WTC11 (cell line): Measurements from ENCODE around the gene SOCS1. TPM values are rescaled to one million over a fixed set of nuclear protein-coding genes. Genes with fewer than 3 reads are reported as not detected.
A peak's percentile ranks its signal among the peaks of the same experiment; 100 is the strongest.

Experiments used
- ATAC-seq: fragments of 200-7000 bp; cut with Tn5 transposase; 2 replicates; pipeline ENCODE4 v1.10.0; 2021; ENCODE audit warnings: mild to moderate bottlenecking, moderate library complexity
- CTCF ChIA-PET: fragments of 300-600 bp; sonication (Branson Sonifier 250); formaldehyde crosslinking; loops from one replicate; lab custom pipeline; 2021; ENCODE audit warnings: antibody characterized with exemption; lab: Charles Lee
- POLR2A ChIA-PET: fragments of 350-600 bp; sonication (Branson Sonifier 250); formaldehyde crosslinking; loops from one replicate; lab custom pipeline; 2021; ENCODE audit warnings: antibody characterized with exemption; lab: Charles Lee
- DNase-seq: peaks from one replicate; pipeline ENCODE4 v3.0.0; 2021; ENCODE audit warnings: low spot score
- H3K27ac Mint-ChIP-seq: 2 replicates; pipeline ENCODE4 v1.8.0; 2021; ENCODE audit warnings: mixed read lengths
- H3K27me3 Mint-ChIP-seq: 2 replicates; pipeline ENCODE4 v1.8.0; 2021; ENCODE audit warnings: low read depth, mild to moderate bottlenecking, moderate library complexity, mixed read lengths
- H3K36me3 Mint-ChIP-seq: 2 replicates; pipeline ENCODE4 v1.8.0; 2021; ENCODE audit warnings: mixed read lengths
- H3K4me1 Mint-ChIP-seq: 2 replicates; pipeline ENCODE4 v1.8.0; 2022; ENCODE audit warnings: mixed read lengths
- H3K4me3 Mint-ChIP-seq: 2 replicates; pipeline ENCODE4 v1.8.0; 2021; ENCODE audit warnings: mild to moderate bottlenecking, moderate library complexity, mixed read lengths
- H3K9me3 Mint-ChIP-seq: 2 replicates; pipeline ENCODE4 v1.8.0; 2021; ENCODE audit warnings: mixed read lengths
- AFF4 ChIP-seq: sonication (generic); formaldehyde crosslinking; IDR thresholded peaks from 2 replicates; pipeline ENCODE4 v1.8.1; 2023; ENCODE audit warnings: mild to moderate bottlenecking, missing genetic modification reagents, borderline replicate concordance
- ATF2 ChIP-seq: sonication (generic); formaldehyde crosslinking; IDR thresholded peaks from 2 replicates; pipeline ENCODE4 v1.8.1; 2022; ENCODE audit warnings: low read depth, missing genetic modification reagents, borderline replicate concordance
- ATF3 ChIP-seq: sonication (generic); formaldehyde crosslinking; conservative IDR thresholded peaks from 2 replicates; pipeline ENCODE4 v1.8.1; 2022; ENCODE audit warnings: mild to moderate bottlenecking, missing genetic modification reagents
- CBFB ChIP-seq: sonication (generic); formaldehyde crosslinking; IDR thresholded peaks from 2 replicates; pipeline ENCODE4 v1.8.1; 2022; ENCODE audit warnings: mild to moderate bottlenecking, low read depth, missing genetic modification reagents
- CREB1 ChIP-seq: sonication (generic); formaldehyde crosslinking; IDR thresholded peaks from 2 replicates; pipeline ENCODE4 v1.8.0; 2023; ENCODE audit warnings: mild to moderate bottlenecking, missing genetic modification reagents
- ESRRA ChIP-seq: sonication (generic); formaldehyde crosslinking; IDR thresholded peaks from 2 replicates; pipeline ENCODE4 v1.8.1; 2022; ENCODE audit warnings: mild to moderate bottlenecking, missing genetic modification reagents, borderline replicate concordance
- FOXJ3 ChIP-seq: sonication (generic); formaldehyde crosslinking; IDR thresholded peaks from 2 replicates; pipeline ENCODE4 v1.9.0; 2021; ENCODE audit warnings: missing genetic modification reagents, mild to moderate bottlenecking, borderline replicate concordance
- GABPB1 ChIP-seq: sonication (generic); formaldehyde crosslinking; IDR thresholded peaks from 2 replicates; pipeline ENCODE4 v1.8.1; 2023; ENCODE audit warnings: mild to moderate bottlenecking, missing genetic modification reagents
- GRHL2 ChIP-seq: fragments of 250-450 bp; sonication (Bioruptor Pico); IDR thresholded peaks from 2 replicates; pipeline ENCODE4 v1.8.0; 2022; ENCODE audit warnings: mild to moderate bottlenecking, moderate library complexity; ENCODE audit not compliant: insufficient replicate concordance, severe bottlenecking
- PREB ChIP-seq: sonication (generic); formaldehyde crosslinking; IDR thresholded peaks from 2 replicates; pipeline ENCODE4 v1.8.1; 2022; ENCODE audit warnings: mild to moderate bottlenecking, missing genetic modification reagents, moderate library complexity, borderline replicate concordance
- PRRX2 ChIP-seq: fragments of 250-450 bp; sonication (Bioruptor Pico); IDR thresholded peaks from 2 replicates; pipeline ENCODE4 v1.8.0; 2021; ENCODE audit warnings: mild to moderate bottlenecking
- SMAD3 ChIP-seq: sonication (generic); formaldehyde crosslinking; IDR thresholded peaks from 2 replicates; pipeline ENCODE4 v1.8.0; 2022; ENCODE audit warnings: missing genetic modification reagents, mild to moderate bottlenecking, borderline replicate concordance
- SP1 ChIP-seq: sonication (generic); formaldehyde crosslinking; conservative IDR thresholded peaks from 2 replicates; pipeline ENCODE4 v1.8.1; 2022; ENCODE audit warnings: missing genetic modification reagents
- TP53 ChIP-seq: sonication (generic); formaldehyde crosslinking; IDR thresholded peaks from 2 replicates; pipeline ENCODE4 v1.8.1; 2023; ENCODE audit warnings: mild to moderate bottlenecking, missing genetic modification reagents
- USF1 ChIP-seq: sonication (generic); formaldehyde crosslinking; IDR thresholded peaks from 2 replicates; pipeline ENCODE4 v1.8.0; 2022; ENCODE audit warnings: mild to moderate bottlenecking, missing genetic modification reagents
- ZBTB21 ChIP-seq: sonication (generic); formaldehyde crosslinking; IDR thresholded peaks from 2 replicates; pipeline ENCODE4 v1.8.1; 2023; ENCODE audit warnings: mild to moderate bottlenecking, missing genetic modification reagents, borderline replicate concordance
- ZNF219 ChIP-seq: sonication (generic); formaldehyde crosslinking; IDR thresholded peaks from 2 replicates; pipeline ENCODE4 v1.8.0; 2023; ENCODE audit warnings: missing genetic modification reagents, mild to moderate bottlenecking, borderline replicate concordance
- ZNF232 ChIP-seq: sonication (generic); formaldehyde crosslinking; IDR thresholded peaks from 2 replicates; pipeline ENCODE4 v1.8.0; 2022; ENCODE audit warnings: mild to moderate bottlenecking, missing genetic modification reagents
- ZNF263 ChIP-seq: sonication (generic); formaldehyde crosslinking; IDR thresholded peaks from 2 replicates; pipeline ENCODE4 v1.8.1; 2022; ENCODE audit warnings: low read depth, mild to moderate bottlenecking, moderate library complexity, missing genetic modification reagents
- ZNF281 ChIP-seq: sonication (generic); formaldehyde crosslinking; IDR thresholded peaks from 2 replicates; pipeline ENCODE4 v1.8.0; 2023; ENCODE audit warnings: mild to moderate bottlenecking, missing genetic modification reagents
- ZNF416 ChIP-seq: fragments of 250-450 bp; sonication (Bioruptor Pico); IDR thresholded peaks from 2 replicates; pipeline ENCODE4 v1.9.0; 2021; ENCODE audit warnings: mild to moderate bottlenecking, inconsistent platforms
- ZNF671 ChIP-seq: fragments of 250-450 bp; sonication (Bioruptor Pico); IDR thresholded peaks from 2 replicates; pipeline ENCODE4 v1.8.0; 2021; ENCODE audit warnings: mild to moderate bottlenecking
- total RNA-seq: library from RNA; stranded (reverse); gene quantifications from 3 replicates; pipeline ENCODE4 v1.2.3, GENCODE V29; 2021

The SOCS1 gene
- total RNA-seq, 1 experiment from 2014 or later, result 62.3 TPM

GRCh38 chr16:11272921-11273720 is 17.1 kb upstream of the SOCS1 start, which contains the start of gene PRM3:
Gene PRM3, minus strand, starts transcription at chr16:11273629. Its CDS starts 34 bp downstream, at chr16:11273595.
- TF ChIP-seq ZNF416, result no peak
- TF ChIP-seq SMAD3 (CRISPR knock-in tag), result no peak
- no peak for TF ChIP-seq GABPB1 (CRISPR knock-in tag)
- no peak for TF ChIP-seq ATF3 (CRISPR knock-in tag)
- no peak for TF ChIP-seq ZNF219 (CRISPR knock-in tag)
- TF ChIP-seq ZBTB21, result no peak
- no peak for TF ChIP-seq AFF4 (CRISPR knock-in tag)
- no peak for TF ChIP-seq ZNF263 (CRISPR knock-in tag)
- TF ChIP-seq ZNF232, result no peak
- TF ChIP-seq PRRX2 (CRISPR knock-in tag), result no peak
- no peak for TF ChIP-seq SP1 (CRISPR knock-in tag)
- TF ChIP-seq ESRRA, result no peak
- TF ChIP-seq GRHL2, result no peak
- no peak for TF ChIP-seq ZNF281
- no peak for TF ChIP-seq CREB1 (CRISPR knock-in tag)
- TF ChIP-seq, all 79 proteins: peak for 0
- Mint-ChIP-seq H3K36me3 (no peaks in the 10 kb centered on the region), H3K4me1 (peaks cover 9% of the 10 kb centered on the region), H3K9me3 (peaks cover 8% of the 10 kb centered on the region), H3K27me3 (no peaks in the 10 kb centered on the region; the same call in 1 of the 2 replicates), H3K4me3 (no peak within 1 kb of the TSS), H3K27ac (peak within 1 kb of the TSS; percentile 49; the same call in 1 of the 2 replicates)
- ChIA-PET POLR2A (interaction anchor here (0.9 kb wide), 1 partner anchor 17 kb away, joined by 4 read pairs; the partner anchor contains the start of gene SOCS1), CTCF (interaction anchor here (0.8 to 3.5 kb wide), 10 partner anchors 10 to 132 kb away, joined by 3 to 22 read pairs (median 4); partner anchors contain the start of gene SOCS1)
- ATAC-seq, result no peak
- DNase-seq, result no peak

GRCh38 chr16:11272484-11272883 is 16.5 kb upstream of the SOCS1 start:
- ChIA-PET CTCF (interaction anchor here (1.0 to 3.5 kb wide), 5 partner anchors 11 to 115 kb away, joined by 3 to 22 read pairs (median 3); partner anchors contain the start of gene SOCS1), POLR2A (interaction anchor here (0.9 kb wide), 1 partner anchor 17 kb away, joined by 4 read pairs; the partner anchor contains the start of gene SOCS1)
- ATAC-seq (no peak), DNase-seq (no peak)
- Mint-ChIP-seq H3K4me3 (no peak overlapping the region), H3K27ac (no peak overlapping the region), H3K9me3 (peaks cover 3% of the 10 kb centered on the region), H3K27me3 (no peaks in the 10 kb centered on the region; the same call in 1 of the 2 replicates), H3K4me1 (peaks cover 9% of the 10 kb centered on the region), H3K36me3 (no peaks in the 10 kb centered on the region)
- no peak for TF ChIP-seq CBFB (CRISPR knock-in tag)
- no peak for TF ChIP-seq USF1 (CRISPR knock-in tag)
- no peak for TF ChIP-seq TP53 (CRISPR knock-in tag)
- TF ChIP-seq ZNF671 (CRISPR knock-in tag), result no peak
- TF ChIP-seq ATF2, result no peak
- no peak for TF ChIP-seq FOXJ3
- no peak for TF ChIP-seq PREB
